Stomach (tissue), 9 donors: ENCODE results near the gene PRLR. TPM values are rescaled to one million over a fixed set of nuclear protein-coding genes. Genes with fewer than 3 reads are reported as not detected.

ENCODE experiments used
- DNase-seq, 2 donors: peaks; one replicate each; pipeline versions ENCODE4 v3.0.0 to v3.0.0-alpha.2; 2013 to 2019
- H3K27ac ChIP-seq, 5 donors: fragments of 200-600 bp in 4 of 5; sonication (generic) in 4 of 5; one replicate each; pipeline ENCODE4 v1.5.1; 2013 to 2019; ENCODE audit warnings: mild to moderate bottlenecking in 1 of 5, moderate library complexity in 1 of 5
- H3K27me3 ChIP-seq, 3 donors: fragments of 200-600 bp; sonication (generic); one replicate each; pipeline ENCODE4 v1.5.1; 2017 to 2019; ENCODE audit warnings: mixed run types in 1 of 3
- H3K36me3 ChIP-seq, 4 donors: fragments of 200-600 bp; sonication (generic); 1 replicate in 3 of 4; 2 replicates in 1 of 4; pipeline ENCODE4 v1.5.1; 2016 to 2019
- H3K4me1 ChIP-seq, 4 donors: fragments of 200-600 bp; sonication (generic); one replicate each; pipeline ENCODE4 v1.5.1; 2016 to 2019
- H3K4me3 ChIP-seq, 4 donors: fragments of 200-600 bp; sonication (generic) in 3 of 4; one replicate each; pipeline ENCODE4 v1.5.1; 2016 to 2019; ENCODE audit warnings: mild to moderate bottlenecking in 1 of 4
- H3K9me3 ChIP-seq, 4 donors: fragments of 200-600 bp; sonication (generic); one replicate each; pipeline ENCODE4 v1.5.1; 2016 to 2019
- CTCF ChIP-seq, 7 experiments: fragments of 450-650 bp in 4 of 7; fragments of 200-600 bp in 3 of 7; sonication (generic) in 3 of 7; IDR thresholded peaks; one replicate each; pipeline ENCODE4 v1.5.1; 2016 to 2019; ENCODE audit warnings: antibody characterized with exemption in 7 of 7, control low read depth in 2 of 7, mild to moderate bottlenecking in 1 of 7
- EP300 ChIP-seq: sonication (generic); formaldehyde crosslinking; IDR thresholded peaks from one replicate; pipeline ENCODE4 v1.6.1; 2017; ENCODE audit warnings: antibody characterized with exemption
- POLR2A ChIP-seq, 4 donors: fragments of 450-650 bp; IDR thresholded peaks; one replicate each; pipeline ENCODE4 v1.6.1; 2016; ENCODE audit warnings: antibody characterized with exemption in 4 of 4, control low read depth in 2 of 4, mild to moderate bottlenecking in 1 of 4, moderate library complexity in 1 of 4
- POLR2AphosphoS5 ChIP-seq, 3 donors: sonication (generic); formaldehyde crosslinking; IDR thresholded peaks; one replicate each; pipeline ENCODE4 v1.6.1; 2016; ENCODE audit warnings: antibody characterized with exemption in 3 of 3
- WGBS, 5 donors: extraction: QIAGEN DNeasy Blood & Tissue Kit in 3 of 5; methylation state at CpG; one replicate each; pipeline versions ENCODE4 v1.1.5 to v1.1.7; 2013 to 2018; 5-methylcytosine and 5-hydroxymethylcytosine counted together
- intact Hi-C: fragments of 100-400 bp; cut with DNase I; formaldehyde crosslinking; loops from one replicate; pipeline ENCODE4 v1.15.1; 2023; ENCODE audit warnings: low total_unique reads
- polyA plus RNA-seq, 3 donors: library from polyadenylated mRNA; stranded (reverse); fragments of 200-250 nt; gene quantifications; one replicate each; pipeline ENCODE4 v1.2.3, GENCODE V29; 2013
- total RNA-seq, 5 donors: library from RNA; depleted of rRNA; stranded (reverse); fragments of >200 nt; gene quantifications; one replicate each; pipeline versions ENCODE4 v1.1.0 to v1.2.3, GENCODE V29; 2014 to 2016
- donor health status: healthy with polysubstance abuse.
- donor health status: Bipolar disorder and iron deficiency.
- donor health status: healthy.

The PRLR gene
- total and polyA plus RNA-seq, 8 donors = 0.56 to 33.2 (median 4.5) TPM; not detected in 1

- no peak for DNase-seq
- intact Hi-C loops = no loop called here
- Histone ChIP-seq H3K9me3 (no peaks in the 10 kb centered on the region), H3K27me3 (no peaks in the 10 kb centered on the region), H3K36me3 (no peaks in the 10 kb centered on the region), H3K27ac (no peak overlapping the region), H3K4me3 (no peak overlapping the region), H3K4me1 (peaks cover 0 to 15% (median 14%) of the 10 kb centered on the region in 4 donors)
- WGBS, 5 donors = 95 to 98% (median 97%) methylated on average over 7 of the region's 7 CpGs
- TF ChIP-seq EP300 (no peak), POLR2A (IDR thresholded peaks at IDR 0.05) (no peak), CTCF (IDR thresholded peaks at IDR 0.05) (no peak), POLR2AphosphoS5 (IDR thresholded peaks at IDR 0.05) (no peak)
Measured at GRCh38 chr5:35239476-35239875, 9.2 kb upstream of the PRLR start.

GRCh38 chr5:35237580-35238376 is 7.5 kb upstream of the PRLR start:
- intact Hi-C loops = no loop called here
- DNase-seq = peak in 1 of 2 donors; percentile 85

GRCh38 chr5:35236770-35237169 is 6.5 kb upstream of the PRLR start:
- Histone ChIP-seq H3K27me3 (peaks cover 0 to under 1% (median 0%) of the 10 kb centered on the region in 3 donors), H3K36me3 (no peaks in the 10 kb centered on the region), H3K27ac (no peak overlapping the region), H3K4me3 (no peak overlapping the region), H3K4me1 (peaks cover 0 to 15% (median 14%) of the 10 kb centered on the region in 4 donors), H3K9me3 (no peaks in the 10 kb centered on the region)
- DNase-seq = no peak
- intact Hi-C loops = no loop called here
- TF ChIP-seq POLR2AphosphoS5 (IDR thresholded peaks at IDR 0.05) (no peak), CTCF (IDR thresholded peaks at IDR 0.05) (no peak), EP300 (no peak), POLR2A (IDR thresholded peaks at IDR 0.05) (no peak)

More at GRCh38 chr5:35237580-35238376, 7.5 kb upstream of the PRLR start:
- Histone ChIP-seq H3K9me3 (no peaks in the 10 kb centered on the region), H3K27ac (peak overlapping the region; percentile 7 to 80 (median 73)), H3K4me1 (peaks cover 0 to 15% (median 14%) of the 10 kb centered on the region in 4 donors), H3K36me3 (no peaks in the 10 kb centered on the region), H3K4me3 (peak overlapping the region in 1 of 4 donors; percentile 1), H3K27me3 (no peaks in the 10 kb centered on the region)
- no peak for TF ChIP-seq EP300
- TF ChIP-seq CTCF (IDR thresholded peaks at IDR 0.05) = no peak
- TF ChIP-seq POLR2AphosphoS5 (IDR thresholded peaks at IDR 0.05) = peak in 2 of 3 donors; percentile 62 to 65
- no peak for TF ChIP-seq POLR2A (IDR thresholded peaks at IDR 0.05)
- 29 to 68% (median 51%) methylated on average over 2 of the region's 2 CpGs for WGBS, 5 donors

- peaks cover 0 to 28% (median 11%) of the 10 kb centered on the region in 3 donors for H3K27me3 ChIP-seq
- H3K4me3 ChIP-seq = no peak overlapping the region
- no peaks in the 10 kb centered on the region for H3K36me3 ChIP-seq
- 93 to 97% (median 95%) methylated on average over 11 of the region's 11 CpGs for WGBS, 5 donors
- no peaks in the 10 kb centered on the region for H3K9me3 ChIP-seq
- no peak overlapping the region for H3K27ac ChIP-seq
- no peak for DNase-seq
- TF ChIP-seq EP300 (no peak), POLR2AphosphoS5 (IDR thresholded peaks at IDR 0.05) (no peak), POLR2A (IDR thresholded peaks at IDR 0.05) (no peak), CTCF (IDR thresholded peaks at IDR 0.05) (no peak)
- H3K4me1 ChIP-seq = peaks cover 7 to 40% (median 33%) of the 10 kb centered on the region in 4 donors
- intact Hi-C loops = no loop called here
Measured at GRCh38 chr5:35233601-35234000, 3.3 kb upstream of the PRLR start.
